ENCODE data around the gene TGFB1. TPM values are rescaled to one million over a fixed set of nuclear protein-coding genes. Genes with fewer than 3 reads are reported as not detected.

TGFB1 gene
- total and polyA plus RNA-seq, 7 donors: 6.5 to 27.1 (median 17.4) TPM

- H3K4me3 ChIP-seq: no peak overlapping the region
- no peaks in the 10 kb centered on the region for H3K36me3 ChIP-seq
- intact Hi-C loops (cut with DNase I): no loop called here
- H3K9me3 ChIP-seq: no peaks in the 10 kb centered on the region
- no peak for TF ChIP-seq POLR2A (IDR thresholded peaks at IDR 0.05)
- no peak for TF ChIP-seq EP300 (IDR thresholded peaks at IDR 0.05)
- no peak for TF ChIP-seq POLR2AphosphoS5 (IDR thresholded peaks at IDR 0.05)
- TF ChIP-seq CTCF (IDR thresholded peaks at IDR 0.05): no peak
- no peak overlapping the region for H3K27ac ChIP-seq
- DNase-seq: no peak
- H3K27me3 ChIP-seq: no peaks in the 10 kb centered on the region
- WGBS, 2 donors: 83 to 86% methylated on average over 1 of the region's 1 CpG
- peaks cover 0 to 17% (median 13%) of the 10 kb centered on the region in 4 donors for H3K4me1 ChIP-seq
Measured at GRCh38 chr19:41359741-41360140, 6.0 kb upstream of the TGFB1 start.

GRCh38 chr19:41357746-41358145 is 4.0 kb upstream of the TGFB1 start:
- intact Hi-C loops (cut with DNase I): no loop called here
- H3K27me3 ChIP-seq: no peaks in the 10 kb centered on the region
- no peaks in the 10 kb centered on the region for H3K36me3 ChIP-seq
- peaks cover 0 to 13% (median 10%) of the 10 kb centered on the region in 4 donors for H3K4me1 ChIP-seq
- no peak overlapping the region for H3K4me3 ChIP-seq
- 92 to 94% methylated on average over 13 of the region's 13 CpGs for WGBS, 2 donors
- no peaks in the 10 kb centered on the region for H3K9me3 ChIP-seq
- TF ChIP-seq POLR2AphosphoS5 (IDR thresholded peaks at IDR 0.05): no peak
- no peak for TF ChIP-seq EP300 (IDR thresholded peaks at IDR 0.05)
- TF ChIP-seq POLR2A (IDR thresholded peaks at IDR 0.05): no peak
- TF ChIP-seq CTCF (IDR thresholded peaks at IDR 0.05): no peak
- DNase-seq: no peak
- no peak overlapping the region for H3K27ac ChIP-seq

GRCh38 chr19:41356984-41357739 is 3.4 kb upstream of the TGFB1 start:
- intact Hi-C loops (cut with DNase I): no loop called here
- no peaks in the 10 kb centered on the region for H3K36me3 ChIP-seq

GRCh38 chr19:41355802-41356201 is 2.1 kb upstream of the TGFB1 start:
- DNase-seq: no peak
- no peak overlapping the region for H3K27ac ChIP-seq
- WGBS, 2 donors: 78 to 89% methylated on average over 3 of the region's 3 CpGs
- H3K36me3 ChIP-seq: no peaks in the 10 kb centered on the region
- H3K4me3 ChIP-seq: no peak overlapping the region
- intact Hi-C loops (cut with DNase I): no loop called here
- no peaks in the 10 kb centered on the region for H3K9me3 ChIP-seq
- H3K4me1 ChIP-seq: peaks cover 0 to 27% (median 18%) of the 10 kb centered on the region in 4 donors
- no peak for TF ChIP-seq POLR2AphosphoS5 (IDR thresholded peaks at IDR 0.05)
- TF ChIP-seq EP300 (IDR thresholded peaks at IDR 0.05): no peak
- no peaks in the 10 kb centered on the region for H3K27me3 ChIP-seq

More at GRCh38 chr19:41356984-41357739, 3.4 kb upstream of the TGFB1 start:
- no peak overlapping the region for H3K4me3 ChIP-seq
- WGBS, 2 donors: 73 to 86% methylated on average over 11 of the region's 11 CpGs
- H3K9me3 ChIP-seq: no peaks in the 10 kb centered on the region
- no peak overlapping the region for H3K27ac ChIP-seq
- no peak for DNase-seq
- H3K27me3 ChIP-seq: no peaks in the 10 kb centered on the region
- TF ChIP-seq EP300 (IDR thresholded peaks at IDR 0.05): no peak
- TF ChIP-seq CTCF (IDR thresholded peaks at IDR 0.05): no peak
- no peak for TF ChIP-seq POLR2A (IDR thresholded peaks at IDR 0.05)
- no peak for TF ChIP-seq POLR2AphosphoS5 (IDR thresholded peaks at IDR 0.05)
- H3K4me1 ChIP-seq: peaks cover 0 to 14% (median 10%) of the 10 kb centered on the region in 4 donors

GRCh38 chr19:41355035-41355434 is 1.3 kb upstream of the TGFB1 start:
- H3K4me1 ChIP-seq: peaks cover 0 to 34% (median 24%) of the 10 kb centered on the region in 4 donors
- H3K27me3 ChIP-seq: no peaks in the 10 kb centered on the region
- TF ChIP-seq POLR2A (IDR thresholded peaks at IDR 0.05) (no peak), CTCF (IDR thresholded peaks at IDR 0.05) (no peak), EP300 (IDR thresholded peaks at IDR 0.05) (no peak), POLR2AphosphoS5 (IDR thresholded peaks at IDR 0.05) (no peak)
- intact Hi-C loops (cut with DNase I): no loop called here
- H3K4me3 ChIP-seq: no peak overlapping the region
- no peaks in the 10 kb centered on the region for H3K36me3 ChIP-seq
- H3K9me3 ChIP-seq: no peaks in the 10 kb centered on the region
- no peak for DNase-seq
- 94% methylated on average over 1 of the region's 1 CpG for WGBS, 2 donors
- peak overlapping the region in 2 of 4 donors; percentile 9 to 95 for H3K27ac ChIP-seq
